GM19324 (cell line): ENCODE results near the gene DPP6.

Experiments used
- ATAC-seq: cut with Tn5 transposase; IDR thresholded peaks from one replicate; pipeline ENCODE4 v1.9.1; 2021; ENCODE audit warnings: mild to moderate bottlenecking, moderate library complexity; ENCODE audit not compliant: unreplicated experiment, low FRiP score

Gene DPP6

DNA sequence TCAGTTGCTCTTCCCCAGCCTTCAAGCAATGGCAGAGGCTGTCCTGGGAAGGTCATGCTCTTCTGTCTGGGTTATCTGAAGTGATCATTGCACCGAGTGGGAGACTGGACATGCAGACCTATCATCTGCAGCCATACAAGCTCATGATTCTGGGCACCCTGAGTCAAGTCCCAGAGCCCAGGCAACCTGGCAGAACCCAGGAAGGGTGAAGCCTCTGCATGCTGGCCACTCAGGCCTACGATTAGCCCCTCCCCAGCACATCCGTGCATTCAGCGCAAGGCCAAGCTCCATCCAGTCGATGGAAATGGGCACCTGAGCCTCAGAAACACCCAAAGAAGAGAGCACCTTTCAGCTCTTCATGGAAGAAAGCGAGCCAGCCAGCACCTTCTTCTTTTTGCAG lies 688.9 kb downstream of the DPP6 start:
- no peak for ATAC-seq

- ATAC-seq: no peak
Observed at GRCh38 chr7:154743206-154743605, 691.0 kb downstream of the DPP6 start.

GRCh38 chr7:154744256-154744860 lies 692.2 kb downstream of the DPP6 start:
- ATAC-seq: no peak

GRCh38 chr7:154744861-154745258 lies 692.7 kb downstream of the DPP6 start:
- ATAC-seq: no peak

GRCh38 chr7:154746571-154747360 lies 694.6 kb downstream of the DPP6 start:
- ATAC-seq: no peak

- no peak for ATAC-seq
Observed at GRCh38 chr7:154748089-154748786, 696.0 kb downstream of the DPP6 start.

- no peak for ATAC-seq
Observed at GRCh38 chr7:154750353-154750801, 698.2 kb downstream of the DPP6 start.

- ATAC-seq: no peak
Observed at GRCh38 chr7:154753226-154753625, 701.0 kb downstream of the DPP6 start.

DNA sequence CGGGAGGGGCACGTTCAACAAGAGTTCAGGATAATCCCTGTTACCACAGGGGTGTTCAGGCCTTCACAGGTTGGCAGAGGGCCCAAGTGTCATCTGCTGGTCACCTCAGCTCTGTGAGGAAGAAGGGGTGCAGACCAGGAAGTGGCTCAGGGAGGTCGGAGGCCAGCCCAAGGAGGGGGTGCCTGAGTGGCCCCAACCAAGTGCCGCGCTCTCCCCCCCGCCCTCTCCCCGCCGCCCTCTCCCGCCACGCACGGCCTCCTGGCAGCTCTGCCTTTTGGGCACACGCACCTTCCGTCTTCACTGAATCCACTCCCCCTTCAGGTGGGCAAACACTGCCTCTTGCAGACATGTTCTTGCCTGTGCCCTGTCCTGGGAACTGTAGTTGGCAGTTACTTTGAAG lies 705.6 kb downstream of the DPP6 start:
- ATAC-seq: no peak

DNA sequence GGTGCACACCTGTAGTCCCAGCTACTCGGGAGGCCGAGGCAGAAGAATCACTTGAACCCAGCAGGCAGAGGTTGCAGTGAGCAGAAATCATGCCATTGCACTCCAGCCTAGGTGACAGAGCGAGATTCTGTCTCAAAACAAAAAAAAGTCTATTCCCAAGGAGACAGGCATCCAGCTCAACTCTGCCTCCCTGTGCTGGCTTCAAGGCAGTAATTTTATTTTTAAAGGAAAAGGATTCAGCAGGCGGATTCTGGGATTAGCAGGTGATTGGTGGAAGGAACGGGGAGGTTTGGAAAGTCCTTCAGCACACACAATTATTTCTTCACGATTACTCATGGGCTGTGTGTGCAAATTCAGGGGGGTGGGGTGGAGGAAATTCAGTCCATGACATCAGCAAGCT lies 707.8 kb downstream of the DPP6 start:
- no peak for ATAC-seq

GRCh38 chr7:154765118-154765517 lies 712.9 kb downstream of the DPP6 start:
- no peak for ATAC-seq

GRCh38 chr7:154767142-154767541 lies 714.9 kb downstream of the DPP6 start:
- no peak for ATAC-seq

DNA sequence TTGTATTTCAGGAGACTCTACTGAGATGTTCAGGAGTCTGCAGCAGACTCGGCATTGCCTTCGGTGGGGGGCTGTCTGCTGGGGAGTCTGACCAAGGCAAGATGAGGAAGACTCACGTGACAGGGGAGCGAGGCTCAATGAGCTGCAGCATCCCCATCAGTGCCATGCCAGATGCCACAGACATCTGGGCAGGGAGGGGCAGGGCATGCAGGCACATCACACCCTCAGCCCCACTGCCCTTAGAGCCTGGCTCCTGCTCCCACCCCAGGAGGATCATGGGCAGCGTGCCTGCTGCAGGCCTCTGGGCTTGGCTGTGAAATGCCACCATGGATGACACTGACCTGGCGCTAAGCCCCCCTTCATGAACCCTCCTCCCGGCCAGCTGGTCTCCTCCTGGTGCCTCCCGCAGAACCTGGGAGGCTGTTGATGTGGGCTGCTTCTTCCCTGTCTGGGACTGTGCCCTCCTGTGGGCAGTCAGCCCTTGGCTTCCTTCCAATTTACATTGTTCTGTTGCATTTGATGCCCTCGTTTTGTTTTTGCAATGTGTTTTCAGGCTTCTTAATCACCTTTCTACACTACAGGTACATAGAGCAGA lies 715.7 kb downstream of the DPP6 start:
- no peak for ATAC-seq

GRCh38 chr7:154769001-154769400 lies 716.8 kb downstream of the DPP6 start:
- no peak for ATAC-seq

GRCh38 chr7:154769527-154769926 lies 717.3 kb downstream of the DPP6 start:
- no peak for ATAC-seq

DNA sequence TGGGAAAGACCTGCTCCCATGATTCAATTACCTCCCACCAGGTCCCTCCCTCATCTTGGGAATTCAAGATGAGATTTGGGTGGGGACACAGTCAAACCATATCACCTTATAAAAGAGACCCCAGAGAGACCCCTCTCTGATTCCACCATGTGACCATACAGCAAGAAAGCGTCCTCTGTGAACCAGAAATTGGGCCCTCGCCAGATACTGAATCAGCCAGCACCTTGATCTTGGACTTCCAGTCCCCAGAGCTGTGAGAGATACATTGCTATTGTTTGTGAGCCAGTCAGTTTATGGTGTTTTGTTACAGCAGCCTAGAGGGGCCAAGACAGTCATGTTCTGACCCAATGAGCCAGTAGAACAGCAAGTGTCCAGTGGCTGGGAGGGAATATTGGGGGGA lies 718.2 kb downstream of the DPP6 start:
- ATAC-seq: no peak

DNA sequence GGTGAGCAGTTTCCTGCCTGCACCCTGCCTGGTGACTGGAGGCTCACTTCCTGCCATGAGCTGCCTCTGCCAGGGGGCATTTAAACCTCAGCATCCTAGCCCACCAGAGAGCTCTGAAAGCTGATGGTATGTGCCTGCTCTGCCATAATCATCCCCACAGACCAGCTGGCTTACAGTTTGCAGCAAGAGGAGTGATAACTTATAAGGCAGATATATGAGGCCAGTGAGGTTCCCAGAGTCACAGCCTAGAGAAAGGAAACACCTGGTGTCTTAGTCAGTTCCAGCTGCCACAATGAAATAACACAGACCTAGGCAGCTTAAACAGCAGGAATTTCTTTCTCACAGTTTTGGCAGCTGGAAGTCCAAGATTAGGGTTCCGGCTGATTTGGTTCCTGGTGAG lies 718.8 kb downstream of the DPP6 start:
- ATAC-seq: no peak

DNA sequence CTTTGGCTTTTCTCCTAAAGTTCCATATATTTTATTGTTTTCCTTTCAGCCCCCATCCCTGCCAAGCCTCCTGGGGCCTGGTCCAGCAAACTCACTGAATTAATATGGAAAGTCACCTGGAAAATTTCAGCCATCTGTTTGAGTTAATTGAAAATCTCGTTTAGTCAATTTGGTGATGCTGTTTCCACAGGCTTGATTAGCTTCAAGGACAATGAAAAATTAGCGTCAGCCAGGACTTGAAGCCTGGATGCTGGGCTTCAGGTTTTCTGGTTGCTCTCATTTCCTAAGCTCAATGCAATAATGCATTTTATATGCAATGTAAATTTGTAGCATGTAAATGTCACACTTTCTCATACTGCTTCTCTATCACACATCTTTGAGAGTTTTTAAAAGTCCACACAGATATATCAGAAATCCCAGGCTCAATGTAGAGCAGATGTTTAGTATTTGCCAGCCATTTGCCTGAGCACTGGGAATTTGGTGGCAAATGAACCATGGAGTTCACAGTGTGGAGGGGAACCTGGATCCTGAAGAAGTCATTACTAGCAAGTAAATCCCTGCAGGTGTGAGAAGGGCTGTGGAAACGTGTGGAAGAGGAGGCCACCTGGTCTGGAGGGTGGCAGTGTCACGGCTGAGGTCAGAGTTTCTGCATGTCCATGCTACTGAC lies 722.2 kb downstream of the DPP6 start:
- ATAC-seq: no peak

- no peak for ATAC-seq
Observed at GRCh38 chr7:154775681-154776080, 723.5 kb downstream of the DPP6 start.

- ATAC-seq: no peak
Observed at GRCh38 chr7:154776350-154776749, 724.2 kb downstream of the DPP6 start.

DNA sequence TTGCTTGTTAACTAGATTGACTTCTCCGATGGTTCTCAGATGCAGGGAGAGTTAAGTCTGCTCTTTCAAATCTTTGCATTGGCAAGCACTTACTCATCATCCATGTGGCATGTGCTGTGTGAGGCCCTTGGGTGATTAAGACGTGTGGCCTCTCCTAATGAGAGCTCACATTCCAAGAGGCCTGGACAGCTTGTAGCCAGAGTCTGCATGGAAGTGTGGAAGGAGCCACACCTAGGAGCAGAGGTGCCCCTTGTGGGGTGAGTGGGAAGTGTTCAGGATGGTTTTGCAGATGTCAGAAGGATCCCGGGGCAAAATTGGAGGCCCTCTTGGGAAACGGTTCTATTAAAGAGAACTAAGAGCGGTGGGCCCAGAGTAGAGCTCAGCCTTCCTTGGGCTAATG lies 724.8 kb downstream of the DPP6 start:
- no peak for ATAC-seq
